HL-60 (cell line): ENCODE data around the gene TERB1.

Source experiments
- DNase-seq, 2 experiments: peaks; one replicate each; pipeline ENCODE4 v3.0.0-alpha.2; 2010 to 2020; ENCODE audit warnings: low read depth in 1 of 2, low spot score in 1 of 2
- H3K27ac ChIP-seq: fragments of 250-450 bp; sonication (Bioruptor Pico); replicated peaks from 2 replicates; pipeline ENCODE4 v1.5.1; 2020; ENCODE audit warnings: mild to moderate bottlenecking, moderate library complexity
- H3K27me3 ChIP-seq: fragments of 250-450 bp; sonication (Bioruptor Pico); 2 replicates; pipeline ENCODE4 v1.5.1; 2021; ENCODE audit warnings: mild to moderate bottlenecking, moderate library complexity; ENCODE audit not compliant: insufficient read depth, poor library complexity, severe bottlenecking
- H3K4me3 ChIP-seq: replicated peaks from 2 replicates; pipeline ENCODE4 v1.5.1; 2011; ENCODE audit warnings: mild to moderate bottlenecking, control low read depth, low read length; ENCODE audit not compliant: insufficient read depth
- CTCF ChIP-seq: IDR thresholded peaks from one replicate; pipeline ENCODE4 v1.5.1; 2011; ENCODE audit warnings: low read length, control low read depth, inconsistent platforms; ENCODE audit not compliant: insufficient read depth
- GABPA ChIP-seq: IDR thresholded peaks from 2 replicates; pipeline ENCODE4 v1.6.1; 2012; ENCODE audit warnings: low read depth
- POLR2AphosphoS5 ChIP-seq: IDR thresholded peaks from 2 replicates; pipeline ENCODE4 v1.6.1; 2012; ENCODE audit warnings: low read depth
- REST ChIP-seq: IDR thresholded peaks from 2 replicates; pipeline ENCODE4 v1.6.1; 2012; ENCODE audit warnings: low read depth; ENCODE audit not compliant: insufficient replicate concordance
- SPI1 ChIP-seq: IDR thresholded peaks from 2 replicates; pipeline ENCODE4 v1.6.1; 2012; ENCODE audit warnings: low read depth, mild to moderate bottlenecking, borderline replicate concordance

The TERB1 gene

GRCh38 chr16:66712512-66712911 lies 88.9 kb downstream of the TERB1 start:
- no peak for DNase-seq
- Histone ChIP-seq H3K4me3 (no peak overlapping the region), H3K27ac (no peak overlapping the region), H3K27me3 (no peaks in the 10 kb centered on the region)
- no peak for TF ChIP-seq GABPA
- no peak for TF ChIP-seq SPI1
- no peak for TF ChIP-seq POLR2AphosphoS5
- no peak for TF ChIP-seq CTCF
- no peak for TF ChIP-seq REST

GRCh38 chr16:66711581-66711980 lies 89.8 kb downstream of the TERB1 start:
- TF ChIP-seq REST (no peak), POLR2AphosphoS5 (no peak), GABPA (no peak), SPI1 (no peak), CTCF (no peak)
- DNase-seq = no peak
- Histone ChIP-seq H3K4me3 (no peak overlapping the region), H3K27ac (no peak overlapping the region), H3K27me3 (no peaks in the 10 kb centered on the region)

GRCh38 chr16:66706506-66706880 lies 94.9 kb downstream of the TERB1 start:
- Histone ChIP-seq H3K4me3 (no peak overlapping the region), H3K27me3 (no peaks in the 10 kb centered on the region), H3K27ac (no peak overlapping the region)
- DNase-seq = no peak
- TF ChIP-seq CTCF (no peak), POLR2AphosphoS5 (no peak), GABPA (no peak)

- no peak for TF ChIP-seq REST
- no peak for TF ChIP-seq CTCF
- TF ChIP-seq SPI1 = no peak
- TF ChIP-seq GABPA = no peak
- no peak for TF ChIP-seq POLR2AphosphoS5
These were observed 95.4 kb downstream of the TERB1 start for GRCh38 chr16:66705790-66706505.

More at GRCh38 chr16:66705790-66706505, 95.4 kb downstream of the TERB1 start:
- no peaks in the 10 kb centered on the region for H3K27me3 ChIP-seq
- DNase-seq = no peak
- no peak overlapping the region for H3K4me3 ChIP-seq
- H3K27ac ChIP-seq = no peak overlapping the region
